Effector memory CD4-positive, alpha-beta T cell (primary cell): ENCODE results near the gene FRS2.
"Not testable (repeated sequence)": the region's sequence is repeated elsewhere in the genome, so short reads cannot be mapped to it uniquely, and the experiment has no call there.

ENCODE experiments used
- DNase-seq, 3 donors: peaks; one replicate each; pipeline ENCODE4 v3.0.0-alpha.2; 2020
- H3K27ac ChIP-seq: 2 replicates; pipeline ENCODE4 v1.7.0; 2013; ENCODE audit warnings: mild to moderate bottlenecking, low read length, moderate library complexity; ENCODE audit not compliant: insufficient read depth, poor library complexity, severe bottlenecking
- H3K27me3 ChIP-seq: replicated peaks from 2 replicates; pipeline ENCODE4 v1.7.0; 2013; ENCODE audit warnings: mild to moderate bottlenecking, low read length; ENCODE audit not compliant: insufficient read depth, control insufficient read depth, poor library complexity, severe bottlenecking
- H3K36me3 ChIP-seq: 2 replicates; pipeline ENCODE4 v1.7.0; 2013; ENCODE audit warnings: mild to moderate bottlenecking, low read length, moderate library complexity; ENCODE audit not compliant: control insufficient read depth, insufficient read depth
- H3K4me1 ChIP-seq: 2 replicates; pipeline ENCODE4 v1.7.0; 2013; ENCODE audit warnings: low read length, mild to moderate bottlenecking; ENCODE audit not compliant: control insufficient read depth, insufficient read depth, poor library complexity, severe bottlenecking
- H3K4me3 ChIP-seq: 2 replicates; pipeline ENCODE4 v1.7.0; 2013; ENCODE audit warnings: low read length, low read depth, mild to moderate bottlenecking; ENCODE audit not compliant: insufficient read depth, poor library complexity, severe bottlenecking
- H3K9me3 ChIP-seq: 2 replicates; pipeline ENCODE4 v1.7.0; 2013; ENCODE audit warnings: mild to moderate bottlenecking, low read length, moderate library complexity; ENCODE audit not compliant: control insufficient read depth

Gene FRS2

DNA sequence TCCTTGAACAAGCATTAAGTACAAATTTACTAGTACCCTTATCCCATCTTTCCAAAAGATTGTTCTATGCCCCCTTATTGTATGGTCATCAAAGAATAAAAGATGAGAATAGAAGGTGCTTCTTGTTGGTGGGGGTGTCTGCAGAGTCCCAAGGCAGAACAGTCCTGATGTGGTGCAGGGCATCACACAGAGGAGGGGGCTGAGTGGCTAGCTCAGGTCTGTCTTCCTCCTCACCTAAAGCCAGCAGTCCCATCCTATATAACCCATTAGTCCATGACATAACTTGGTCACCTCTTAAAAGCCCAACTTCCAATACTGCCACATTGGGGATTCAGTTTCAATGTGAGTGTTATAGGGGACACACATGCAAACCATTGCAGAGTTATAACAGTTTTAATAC lies 130.6 kb downstream of the FRS2 start:
- Histone ChIP-seq H3K4me1 (no peaks in the 10 kb centered on the region), H3K4me3 (no peak overlapping the region), H3K9me3 (no peaks in the 10 kb centered on the region), H3K36me3 (peaks cover 67% of the 10 kb centered on the region), H3K27ac (no peak overlapping the region), H3K27me3 (no peaks in the 10 kb centered on the region)
- no peak for DNase-seq

DNA sequence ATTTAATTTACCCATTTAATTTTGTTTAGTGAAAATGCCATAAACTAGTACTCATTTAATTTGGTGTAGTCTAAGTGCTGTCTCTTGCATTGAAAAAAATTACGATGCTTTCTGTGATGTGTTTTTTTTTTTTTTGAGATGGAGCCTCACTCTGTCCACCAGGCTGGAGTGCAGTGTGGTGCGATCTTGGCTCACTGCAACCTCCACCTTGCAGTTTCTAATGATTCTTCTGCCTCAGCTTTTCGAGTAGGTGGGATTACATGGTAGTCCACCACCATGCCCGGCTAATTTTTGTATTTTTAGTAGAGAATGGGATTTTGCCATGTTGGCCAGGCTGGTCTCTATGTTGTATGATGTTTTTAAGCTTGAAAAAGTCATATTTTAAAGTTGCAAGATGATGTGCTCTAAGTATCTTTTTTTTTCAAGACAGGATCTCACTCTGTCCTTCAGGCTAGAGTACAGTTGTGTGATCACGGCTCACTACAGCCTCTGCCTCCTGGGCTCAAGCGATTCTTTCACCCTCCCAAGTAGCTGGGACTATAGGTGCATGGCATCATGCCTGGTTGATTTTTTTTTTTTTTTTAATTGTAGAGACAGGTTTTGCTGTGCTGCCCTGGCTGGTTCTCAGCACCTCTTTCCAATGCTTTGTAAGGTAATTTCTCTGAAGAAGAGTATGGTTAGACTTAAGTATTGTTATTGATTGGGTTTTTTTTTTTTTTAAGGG lies 131.9 kb downstream of the FRS2 start:
- DNase-seq, result no peak
- no peaks in the 10 kb centered on the region for H3K27me3 ChIP-seq
- peaks cover 59% of the 10 kb centered on the region for H3K36me3 ChIP-seq
- no peak overlapping the region for H3K4me3 ChIP-seq
- H3K4me1 ChIP-seq, result no peaks in the 10 kb centered on the region
- H3K9me3 ChIP-seq, result no peaks in the 10 kb centered on the region
- H3K27ac ChIP-seq, result no peak overlapping the region

DNA sequence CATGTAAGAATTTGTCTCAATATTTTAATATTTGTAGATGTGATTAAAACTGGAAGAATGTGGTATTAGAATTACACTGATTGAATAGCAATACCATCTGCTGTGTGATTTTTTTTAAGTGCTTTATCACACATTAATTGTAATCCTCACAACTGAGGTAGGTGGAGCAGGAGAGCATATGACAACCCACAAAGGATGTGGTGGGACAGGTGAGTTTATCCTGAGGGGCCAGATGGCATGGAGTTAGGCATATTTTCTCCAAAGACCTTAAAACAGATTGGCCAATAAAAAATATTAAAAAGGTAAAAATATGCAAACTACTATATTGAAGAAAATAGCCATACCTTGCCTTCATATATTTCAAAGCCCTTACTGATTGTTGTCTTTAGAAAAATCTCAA lies 132.8 kb downstream of the FRS2 start:
- no peak for DNase-seq

DNA sequence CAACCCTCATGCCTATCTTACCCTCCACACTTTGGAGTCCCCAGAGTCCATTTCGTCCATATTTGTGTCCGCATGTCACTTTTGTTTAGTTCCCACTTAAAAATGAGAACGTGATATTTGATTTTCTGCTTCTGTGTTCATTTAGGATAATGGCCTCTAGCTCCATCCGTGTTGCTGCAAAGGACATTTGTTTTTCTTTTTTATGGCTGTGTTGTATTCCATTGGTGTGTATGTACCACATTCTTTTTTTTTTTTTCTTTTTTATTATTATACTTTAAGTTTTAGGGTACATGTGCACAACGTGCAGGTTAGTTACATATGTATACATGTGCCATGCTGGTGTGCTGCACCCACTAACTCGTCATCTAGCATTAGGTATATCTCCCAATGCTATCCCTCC lies 133.4 kb downstream of the FRS2 start:
- not testable (repeated sequence) for DNase-seq, H3K27me3 ChIP-seq, H3K27ac ChIP-seq, H3K9me3 ChIP-seq, H3K4me3 ChIP-seq, H3K4me1 ChIP-seq
- peaks cover 44% of the 10 kb centered on the region for H3K36me3 ChIP-seq

More for the DNA sequence above, 132.8 kb downstream of the FRS2 start:
- Histone ChIP-seq H3K27me3 (no peaks in the 10 kb centered on the region), H3K36me3 (peaks cover 50% of the 10 kb centered on the region), H3K9me3 (no peaks in the 10 kb centered on the region), H3K27ac (no peak overlapping the region), H3K4me1 (no peaks in the 10 kb centered on the region), H3K4me3 (no peak overlapping the region)

DNA sequence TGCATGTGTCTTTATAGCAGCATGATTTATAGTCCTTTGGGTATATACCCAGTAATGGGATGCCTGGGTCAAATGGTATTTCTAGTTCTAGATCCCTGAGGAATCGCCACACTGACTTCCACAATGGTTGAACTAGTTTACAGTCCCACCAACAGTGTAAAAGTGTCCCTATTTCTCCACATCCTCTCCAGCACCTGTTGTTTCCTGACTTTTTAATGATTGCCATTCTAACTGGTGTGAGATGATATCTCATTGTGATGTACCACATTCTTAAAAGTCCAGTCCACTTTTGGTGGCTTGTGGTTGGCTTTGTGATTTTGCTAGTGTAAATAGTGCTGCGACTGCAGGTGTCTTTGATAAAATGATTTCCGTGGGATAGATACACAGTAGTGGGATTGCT lies 134.1 kb downstream of the FRS2 start:
- not testable (repeated sequence) for DNase-seq, H3K4me1 ChIP-seq, H3K4me3 ChIP-seq, H3K27me3 ChIP-seq, H3K27ac ChIP-seq, H3K9me3 ChIP-seq
- peaks cover 39% of the 10 kb centered on the region for H3K36me3 ChIP-seq

DNA sequence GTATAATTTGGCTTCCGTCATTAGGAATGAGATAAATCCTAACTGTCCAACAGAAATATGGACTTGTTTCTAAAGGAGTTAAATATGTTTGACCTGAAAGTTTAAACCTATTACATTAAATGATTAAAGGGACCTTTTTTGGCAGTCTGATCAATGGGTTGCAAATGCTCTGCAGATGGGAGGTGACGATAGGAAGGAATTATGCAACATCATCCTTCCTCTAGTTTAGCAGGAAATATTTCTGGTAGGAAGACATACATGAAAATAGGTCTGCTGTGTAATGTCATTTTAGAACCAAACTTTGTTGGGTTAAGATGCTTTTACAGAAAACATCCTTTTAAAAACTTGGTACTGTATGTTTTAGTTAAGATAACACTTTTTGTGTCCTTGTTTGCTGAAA lies 137.9 kb downstream of the FRS2 start:
- DNase-seq, result no peak

DNA sequence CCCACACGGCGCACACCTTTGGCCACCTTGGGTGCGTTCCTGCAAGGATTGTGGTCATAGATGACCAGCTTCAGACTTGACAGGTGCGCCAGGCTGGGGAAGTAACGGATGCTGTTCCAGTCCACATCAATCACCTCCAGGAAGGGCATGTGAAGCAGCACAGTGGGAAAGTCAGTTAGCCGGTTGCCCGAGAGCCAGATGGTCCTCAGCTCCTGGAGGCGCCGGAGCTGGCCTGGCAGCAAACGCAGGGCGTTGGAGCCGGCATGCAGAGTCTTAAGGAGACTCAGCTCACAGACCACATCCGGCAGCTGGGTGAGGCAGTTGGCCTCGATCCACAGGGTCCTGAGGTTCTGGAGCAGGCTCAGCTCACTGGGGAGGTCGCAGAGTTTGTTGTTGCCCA lies 139.9 kb downstream of the FRS2 start:
- Histone ChIP-seq H3K4me3 (no peak overlapping the region), H3K4me1 (no peaks in the 10 kb centered on the region), H3K27me3 (no peaks in the 10 kb centered on the region), H3K27ac (no peak overlapping the region), H3K36me3 (no peaks in the 10 kb centered on the region), H3K9me3 (no peaks in the 10 kb centered on the region)
- DNase-seq, result no peak

More for the DNA sequence above, 137.9 kb downstream of the FRS2 start:
- Histone ChIP-seq H3K27ac (no peak overlapping the region), H3K36me3 (peaks cover 2% of the 10 kb centered on the region), H3K9me3 (no peaks in the 10 kb centered on the region), H3K4me1 (no peaks in the 10 kb centered on the region), H3K27me3 (no peaks in the 10 kb centered on the region), H3K4me3 (no peak overlapping the region)

DNA sequence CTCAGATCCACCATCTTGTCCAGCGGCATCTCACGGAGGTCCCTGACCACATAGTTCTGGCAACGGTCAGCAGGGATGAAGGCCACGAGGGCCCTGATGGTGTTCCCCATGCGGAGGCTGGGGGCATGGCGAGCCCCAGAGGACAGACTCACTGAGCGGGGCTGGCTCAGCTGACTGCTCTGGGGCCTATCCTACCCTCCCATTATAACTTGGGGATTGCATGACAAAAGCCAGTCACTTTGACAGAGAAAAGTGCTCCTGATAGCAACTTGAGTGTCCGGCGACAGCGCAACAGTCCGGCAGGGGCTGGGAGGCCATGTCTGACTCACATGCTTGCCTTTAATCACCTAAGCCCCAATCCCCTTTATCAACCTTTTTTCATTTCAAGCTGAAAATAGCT lies 140.5 kb downstream of the FRS2 start, which contains the start of gene LRRC10:
Gene LRRC10, minus strand, starts transcription at position 179 of the 400 bp plus-strand sequence. Its CDS starts 69 bp downstream, at position 110.
- H3K9me3 ChIP-seq, result no peaks in the 10 kb centered on the region
- no peak for DNase-seq

DNA sequence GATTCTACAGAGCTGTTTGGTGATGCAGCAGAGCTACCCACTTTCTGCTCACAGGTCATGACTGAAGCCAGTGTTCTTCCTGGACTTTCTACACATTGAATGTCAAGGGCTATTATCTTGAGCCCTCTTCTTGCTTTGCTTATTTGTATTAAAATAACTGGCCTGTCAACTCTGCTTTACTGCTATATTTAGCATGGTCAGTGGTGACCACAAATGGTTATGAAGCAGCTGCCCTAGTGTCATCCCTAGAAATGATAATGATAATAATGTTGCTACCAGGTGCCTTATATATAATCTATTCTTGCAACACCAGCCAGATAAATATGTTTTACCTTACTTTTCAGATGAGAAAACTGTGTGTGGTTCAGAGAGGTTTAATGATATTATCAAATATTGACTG lies 143.2 kb downstream of the FRS2 start:
- DNase-seq, result no peak
- no peaks in the 10 kb centered on the region for H3K27me3 ChIP-seq
- no peaks in the 10 kb centered on the region for H3K36me3 ChIP-seq
- H3K4me1 ChIP-seq, result no peaks in the 10 kb centered on the region
- no peak overlapping the region for H3K27ac ChIP-seq
- H3K9me3 ChIP-seq, result no peaks in the 10 kb centered on the region
- H3K4me3 ChIP-seq, result no peak overlapping the region

More for the DNA sequence above, 140.5 kb downstream of the FRS2 start, which contains the start of gene LRRC10:
- Histone ChIP-seq H3K27ac (no peak within 1 kb of the TSS), H3K4me3 (no peak within 1 kb of the TSS), H3K27me3 (no peaks in the 10 kb centered on the region), H3K4me1 (no peaks in the 10 kb centered on the region), H3K36me3 (no peaks in the 10 kb centered on the region)

DNA sequence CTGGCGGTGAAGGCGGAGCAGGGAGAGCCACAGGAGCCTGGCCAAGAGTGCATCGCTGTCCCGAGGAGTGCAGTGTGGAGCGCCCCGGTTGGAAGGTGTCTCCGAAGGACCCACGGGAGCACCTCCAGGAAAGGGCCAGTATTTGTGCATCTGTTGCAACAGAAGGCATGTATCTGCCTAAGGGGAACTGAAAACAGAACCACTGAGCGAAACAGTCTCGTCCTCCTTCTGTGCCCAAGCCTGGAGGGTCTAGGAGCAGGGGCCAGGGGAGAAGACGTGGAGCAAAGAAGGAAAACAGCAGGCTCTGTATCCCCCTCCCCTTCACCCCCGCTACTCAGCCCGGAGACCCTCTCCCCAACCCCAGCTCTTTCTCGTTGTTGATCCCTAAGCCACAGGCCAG lies 145.8 kb downstream of the FRS2 start:
- H3K27ac ChIP-seq, result no peak overlapping the region
- H3K27me3 ChIP-seq, result no peaks in the 10 kb centered on the region
- H3K4me1 ChIP-seq, result no peaks in the 10 kb centered on the region
- no peaks in the 10 kb centered on the region for H3K9me3 ChIP-seq
- no peak for DNase-seq
- H3K4me3 ChIP-seq, result no peak overlapping the region
- H3K36me3 ChIP-seq, result no peaks in the 10 kb centered on the region
